Renal pelvis (tissue), 4 donors: ENCODE results near the gene EXOC6. TPM values are rescaled to one million over a fixed set of nuclear protein-coding genes. Genes with fewer than 3 reads are reported as not detected.
A peak's percentile ranks its signal among the peaks of the same experiment; 100 is the strongest.
"Not testable (repeated sequence)": the region's sequence is repeated elsewhere in the genome, so short reads cannot be mapped to it uniquely, and the experiment has no call there.

Source experiments
- DNase-seq: peaks from one replicate; pipeline ENCODE4 v3.0.0-alpha.2; 2013
- polyA plus RNA-seq, 3 donors: library from polyadenylated mRNA; unstranded; fragments of 120-200 nt; gene quantifications; one replicate each; pipeline ENCODE4 v1.2.1, GENCODE V29; 2013; ENCODE audit not compliant: insufficient read length in 3 of 3

EXOC6 gene
- polyA plus RNA-seq, 3 donors: 16.0 to 17.8 (median 17.5) TPM

DNA sequence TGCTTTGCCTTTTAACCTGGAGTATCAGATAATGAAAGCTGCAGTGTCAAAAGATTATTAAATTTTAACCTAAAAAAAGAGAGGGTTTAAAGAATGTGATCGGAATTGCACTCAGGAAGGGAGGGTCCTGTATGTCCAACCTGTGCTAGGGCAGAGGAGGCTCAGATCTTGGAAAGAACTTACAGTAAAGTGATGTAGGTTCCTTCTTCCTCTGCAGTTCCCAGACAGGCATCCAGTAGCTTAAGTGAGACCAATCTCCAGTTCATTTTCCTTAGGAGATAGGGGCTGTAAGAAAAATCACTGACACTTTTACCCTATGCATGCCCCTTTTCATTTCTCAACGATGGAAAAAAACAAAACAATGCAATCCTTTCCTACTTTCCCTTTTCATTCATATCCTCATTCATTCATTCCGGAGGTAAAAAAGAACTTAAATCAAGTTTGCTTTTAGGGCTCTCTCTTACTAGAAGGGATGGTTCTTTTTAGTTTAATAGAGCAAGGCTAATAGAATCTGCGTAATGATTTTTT is 28.3 kb downstream of the EXOC6 start:
- DNase-seq: no peak

DNA sequence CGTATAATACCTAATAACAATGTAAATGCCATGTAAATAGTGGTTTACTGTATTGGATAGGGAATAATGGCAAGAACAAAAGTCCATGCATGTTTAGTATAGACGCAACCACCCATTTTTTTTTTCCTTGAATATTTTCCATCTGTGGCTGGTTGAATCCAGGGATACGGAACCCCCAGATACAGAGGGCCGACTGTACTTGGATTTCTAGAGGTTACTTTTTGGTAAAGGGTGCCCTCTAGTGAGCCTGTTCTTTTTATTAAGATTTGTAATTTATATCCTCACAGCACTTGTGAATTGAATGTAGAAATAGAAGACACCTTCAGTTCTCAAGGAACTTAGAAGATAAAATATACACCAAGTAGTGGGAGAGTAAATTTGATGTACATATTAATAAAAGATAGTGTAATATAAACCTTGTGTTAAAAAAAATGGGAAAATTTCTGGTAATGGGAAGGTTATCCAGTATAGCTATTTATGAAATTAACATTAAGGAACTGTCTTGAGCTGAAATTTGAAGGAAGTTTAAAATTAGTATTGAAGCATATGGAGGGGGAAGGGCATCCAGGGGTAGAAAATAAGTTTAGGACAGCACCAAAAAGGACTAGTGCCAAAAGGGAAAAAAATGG is 32.0 kb downstream of the EXOC6 start:
- DNase-seq: peak; percentile 35

GRCh38 chr10:92880917-92881316 is 32.6 kb downstream of the EXOC6 start:
- DNase-seq: no peak

GRCh38 chr10:92886334-92886961 is 38.1 kb downstream of the EXOC6 start:
- DNase-seq: peak; percentile 4

GRCh38 chr10:92890471-92890870 is 42.2 kb downstream of the EXOC6 start:
- no peak for DNase-seq

- DNase-seq: peak; percentile 15
Measured at GRCh38 chr10:92891885-92892690, 43.8 kb downstream of the EXOC6 start.

GRCh38 chr10:92892691-92893054 is 44.4 kb downstream of the EXOC6 start:
- DNase-seq: no peak

DNA sequence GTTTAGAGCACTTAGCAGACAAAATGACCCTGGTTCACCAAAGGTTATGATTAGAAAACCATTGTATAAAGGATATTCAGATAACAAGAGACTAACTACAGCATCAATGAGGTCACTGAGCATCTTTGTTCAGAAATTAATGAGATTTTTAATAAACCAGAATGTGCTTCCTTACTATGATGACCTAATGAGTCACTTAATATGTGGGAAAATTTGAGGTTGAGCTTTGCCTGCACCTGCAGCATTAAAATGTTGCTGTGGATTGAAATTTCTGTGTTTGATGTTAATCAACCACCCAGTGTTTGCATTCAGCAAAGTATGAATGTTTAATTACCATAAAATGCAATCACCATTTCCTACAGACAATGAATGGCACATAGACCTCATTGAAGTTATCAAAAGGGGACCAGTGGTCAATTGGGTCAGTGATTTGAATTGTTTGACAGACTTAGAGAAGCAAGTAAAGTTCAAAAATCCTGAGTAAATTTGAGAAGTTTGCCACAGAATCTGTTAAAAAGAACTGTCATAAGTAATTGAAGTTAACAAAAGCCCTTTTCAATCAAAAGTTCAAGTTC is 45.8 kb downstream of the EXOC6 start:
- DNase-seq: no peak

- DNase-seq: no peak
Measured at GRCh38 chr10:92897916-92898315, 49.6 kb downstream of the EXOC6 start.

DNA sequence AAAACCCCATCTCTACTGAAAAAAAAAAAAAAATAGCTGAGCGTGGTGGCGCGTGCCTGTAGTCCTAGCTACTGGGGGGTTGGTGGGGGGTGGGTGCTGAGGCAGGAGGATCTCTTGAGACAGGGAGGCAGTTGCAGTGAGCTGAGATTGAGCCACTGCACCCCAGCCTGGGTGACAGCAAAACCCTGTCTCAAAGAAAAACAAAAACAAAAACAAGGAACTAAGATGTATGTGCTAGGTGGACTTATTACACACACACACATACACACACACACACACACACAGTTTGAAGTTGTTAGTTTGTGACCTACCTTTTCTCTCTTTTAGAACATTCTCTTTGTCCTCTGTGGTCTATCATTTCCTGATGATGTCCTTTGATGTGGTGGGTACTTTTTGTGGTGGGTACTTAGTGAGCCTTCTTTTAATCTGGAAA is 53.5 kb downstream of the EXOC6 start:
- no peak for DNase-seq

DNA sequence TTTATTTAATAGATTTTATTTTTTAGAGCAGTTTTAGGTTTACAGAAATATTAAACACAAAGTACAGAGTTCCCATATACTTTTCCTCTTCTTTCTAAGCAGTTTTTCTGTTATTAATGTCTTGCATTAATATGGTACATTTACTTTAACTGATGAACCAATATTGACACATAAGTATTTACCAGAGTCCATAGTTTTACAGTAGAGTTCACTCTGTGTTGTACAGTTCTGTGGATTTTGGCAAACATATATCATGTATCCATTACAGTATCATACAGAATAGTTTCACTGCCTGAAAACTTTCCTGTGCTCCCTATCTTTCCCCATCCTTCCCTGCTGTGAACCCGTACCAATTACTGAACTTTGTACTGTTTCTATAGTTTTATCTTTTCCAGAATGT is 55.3 kb downstream of the EXOC6 start:
- DNase-seq: no peak

- DNase-seq: no peak
Measured at GRCh38 chr10:92907280-92907679, 59.0 kb downstream of the EXOC6 start.

- not testable (repeated sequence) for DNase-seq
Measured at GRCh38 chr10:92912631-92913030, 64.3 kb downstream of the EXOC6 start.

- DNase-seq: no peak
Measured at GRCh38 chr10:92913973-92914372, 65.7 kb downstream of the EXOC6 start.

GRCh38 chr10:92914478-92915325 is 66.4 kb downstream of the EXOC6 start:
- peak; percentile 20 for DNase-seq

GRCh38 chr10:92915892-92916291 is 67.6 kb downstream of the EXOC6 start:
- no peak for DNase-seq

- DNase-seq: no peak
Measured at GRCh38 chr10:92916433-92916832, 68.1 kb downstream of the EXOC6 start.

- no peak for DNase-seq
Measured at GRCh38 chr10:92918603-92919002, 70.3 kb downstream of the EXOC6 start.

GRCh38 chr10:92920866-92921265 is 72.5 kb downstream of the EXOC6 start:
- no peak for DNase-seq

DNA sequence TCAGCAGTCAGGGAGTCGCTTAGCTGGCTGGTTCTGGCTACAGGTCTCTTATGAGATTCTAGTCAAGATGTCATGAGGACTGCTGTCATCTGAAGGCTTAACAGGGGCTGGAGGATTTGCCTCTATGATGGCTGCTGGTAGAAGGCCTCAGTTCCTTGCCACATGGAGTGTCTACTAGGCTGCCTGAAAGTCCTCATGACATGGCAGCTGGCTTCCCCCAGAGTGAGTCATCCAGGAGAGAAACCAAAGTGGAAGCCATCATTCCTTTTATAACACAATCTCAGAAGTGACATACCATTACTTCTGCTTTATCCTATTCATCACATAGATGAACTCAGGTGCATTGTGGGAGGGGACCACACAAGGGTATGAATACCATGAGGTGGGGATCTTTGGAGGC is 75.1 kb downstream of the EXOC6 start:
- no peak for DNase-seq

DNA sequence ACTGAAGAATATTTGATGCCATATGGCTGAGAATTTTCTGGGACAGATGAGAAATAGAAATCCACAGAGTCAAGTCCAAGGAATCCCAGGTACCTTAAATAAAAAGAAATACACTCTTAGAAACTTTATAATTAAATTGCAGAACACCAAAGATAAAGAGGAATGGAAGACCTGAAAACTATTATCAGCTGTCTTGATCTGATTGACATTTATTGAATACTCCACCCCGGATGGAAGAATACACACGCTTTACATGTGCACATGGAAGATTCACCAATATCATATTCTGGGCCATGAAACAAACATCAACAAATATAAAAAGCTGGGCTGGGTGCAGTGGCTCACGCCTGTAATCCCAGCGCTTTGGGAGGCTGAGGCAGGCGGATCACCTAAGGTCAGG is 81.6 kb downstream of the EXOC6 start:
- DNase-seq: no peak

DNA sequence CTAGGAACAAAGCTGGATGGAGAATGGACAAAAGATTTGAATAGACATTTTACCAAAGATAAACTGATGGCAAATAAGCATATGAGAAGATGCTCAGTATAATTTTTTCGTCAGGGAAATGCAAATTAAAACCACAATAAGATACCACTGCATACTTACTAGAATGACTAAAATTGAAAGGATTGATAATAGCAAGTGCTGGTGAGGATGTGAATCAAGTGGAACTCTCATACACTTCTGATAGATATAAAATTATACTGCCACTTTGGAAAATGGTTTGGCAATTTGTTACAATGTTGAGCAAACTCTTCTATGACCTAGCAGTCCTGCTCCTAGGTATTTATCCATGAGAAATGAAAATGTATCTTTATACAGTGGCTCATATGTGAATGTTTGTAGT is 83.3 kb downstream of the EXOC6 start:
- DNase-seq: no peak
